Astrocyte (in vitro differentiated cells and primary cell): ENCODE results near the gene TYMS.

Source experiments
- EZH2 ChIP-seq: IDR thresholded peaks from 2 replicates; pipeline ENCODE4 v1.6.1; 2012; ENCODE audit warnings: mild to moderate bottlenecking, low read length, inconsistent platforms; ENCODE audit not compliant: insufficient read depth
- TF ChIP-seq, protein P1 (sequence below): IDR thresholded peaks from 2 replicates; pipeline ENCODE4 v1.5.1; 2011; ENCODE audit warnings: low read depth, mild to moderate bottlenecking, inconsistent platforms, low read length, moderate library complexity; ENCODE audit not compliant: insufficient read depth

DNA sequence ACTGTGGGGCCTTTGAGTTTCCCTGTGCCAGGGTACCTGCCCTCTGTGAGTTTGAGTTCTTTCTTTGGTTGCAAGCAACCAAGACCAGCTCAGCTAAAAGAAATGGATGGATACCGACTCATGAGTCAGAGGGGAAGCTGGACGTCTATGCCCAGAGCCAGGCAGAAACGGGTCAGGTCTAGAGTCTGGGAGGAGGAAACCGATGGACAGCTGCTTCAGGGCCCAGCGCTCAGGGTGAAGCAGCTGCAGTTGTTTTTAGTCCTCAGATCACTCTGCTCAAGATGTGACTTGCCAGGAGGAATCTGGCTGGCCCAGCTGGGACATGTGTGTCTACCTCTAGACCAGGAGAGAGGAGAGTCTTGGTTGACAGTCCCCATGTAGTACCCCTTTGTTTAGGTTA is 10.1 kb upstream of the TYMS start:
- TF ChIP-seq, protein P1, sequence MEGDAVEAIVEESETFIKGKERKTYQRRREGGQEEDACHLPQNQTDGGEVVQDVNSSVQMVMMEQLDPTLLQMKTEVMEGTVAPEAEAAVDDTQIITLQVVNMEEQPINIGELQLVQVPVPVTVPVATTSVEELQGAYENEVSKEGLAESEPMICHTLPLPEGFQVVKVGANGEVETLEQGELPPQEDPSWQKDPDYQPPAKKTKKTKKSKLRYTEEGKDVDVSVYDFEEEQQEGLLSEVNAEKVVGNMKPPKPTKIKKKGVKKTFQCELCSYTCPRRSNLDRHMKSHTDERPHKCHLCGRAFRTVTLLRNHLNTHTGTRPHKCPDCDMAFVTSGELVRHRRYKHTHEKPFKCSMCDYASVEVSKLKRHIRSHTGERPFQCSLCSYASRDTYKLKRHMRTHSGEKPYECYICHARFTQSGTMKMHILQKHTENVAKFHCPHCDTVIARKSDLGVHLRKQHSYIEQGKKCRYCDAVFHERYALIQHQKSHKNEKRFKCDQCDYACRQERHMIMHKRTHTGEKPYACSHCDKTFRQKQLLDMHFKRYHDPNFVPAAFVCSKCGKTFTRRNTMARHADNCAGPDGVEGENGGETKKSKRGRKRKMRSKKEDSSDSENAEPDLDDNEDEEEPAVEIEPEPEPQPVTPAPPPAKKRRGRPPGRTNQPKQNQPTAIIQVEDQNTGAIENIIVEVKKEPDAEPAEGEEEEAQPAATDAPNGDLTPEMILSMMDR: no peak
- TF ChIP-seq EZH2: no peak
